ENCODE measurements around the gene SAMD3. TPM values are rescaled to one million over a fixed set of nuclear protein-coding genes. Genes with fewer than 3 reads are reported as not detected.

SAMD3 gene
- total and polyA plus RNA-seq, 2 of the 13 experiments (the other 11 are each of a cell fraction or from before 2014, with no cell fraction given) = not detected

GRCh38 chr6:130136798-130137197 is 86.0 kb downstream of the SAMD3 start:
- CTCF ChIA-PET (ENCODE audit: low intra/inter-chr PET ratio, low total read pairs) = no interaction called here

GRCh38 chr6:130134582-130134981 is 88.2 kb downstream of the SAMD3 start:
- ChIA-PET CTCF (ENCODE audit: low intra/inter-chr PET ratio, low total read pairs) (no interaction called here), POLR2A (no interaction called here)
- no TSS peak for BruUV-seq (replicated peaks)
- WGBS (ENCODE audit: low lambda C conversion rate) = 43% methylated on average over 2 of the region's 2 CpGs
- Histone ChIP-seq H3K4me1 (ENCODE audit: insufficient read depth, low read length) (no peaks in the 10 kb centered on the region), H3K36me3 (replicated peaks in 1 of 2; ENCODE audit: control insufficient read depth in 1 of 2, insufficient read depth in 2 of 2, low read length in 2 of 2) (no peaks in the 10 kb centered on the region), H3K27ac (ENCODE audit: extremely low read length, insufficient read depth, low read length) (no peak overlapping the region), H3K9ac (ENCODE audit: insufficient read depth, low read depth, low read length) (no peak overlapping the region), H3K4me2 (ENCODE audit: low read depth, low read length) (no peak overlapping the region), H3K4me3 (replicated peaks in 1 of 3; ENCODE audit: insufficient read depth in 1 of 3, low read depth in 2 of 3, low read length in 3 of 3) (no peak overlapping the region), H3K9me3 (ENCODE audit: low read length) (no peaks in the 10 kb centered on the region), H2AFZ (ENCODE audit: low read length) (no peak overlapping the region), H3K27me3 (ENCODE audit: control insufficient read depth in 1 of 2, insufficient read depth in 2 of 2, low read length in 2 of 2) (no peaks in the 10 kb centered on the region), H4K20me1 (ENCODE audit: insufficient read depth, low read length) (no peaks in the 10 kb centered on the region), H3K79me2 (ENCODE audit: insufficient read depth, low read length) (no peaks in the 10 kb centered on the region)
- FAIRE-seq (no peak), ATAC-seq (no peak), DNase-seq (ENCODE audit: low spot score) (no peak)
- TF ChIP-seq JDP2 (CRISPR knock-in tag; IDR thresholded peaks at IDR 0.05; ENCODE audit: borderline replicate concordance) (no peak), SP4 (CRISPR knock-in tag; IDR thresholded peaks at IDR 0.05) (no peak), ZNF775 (CRISPR knock-in tag; IDR thresholded peaks at IDR 0.05; ENCODE audit: borderline replicate concordance) (no peak), ZSCAN31 (CRISPR knock-in tag; IDR thresholded peaks at IDR 0.05; ENCODE audit: low read depth) (no peak), FLYWCH1 (CRISPR knock-in tag; IDR thresholded peaks at IDR 0.05) (no peak), NFIB (CRISPR knock-in tag; IDR thresholded peaks at IDR 0.05; ENCODE audit: borderline replicate concordance) (no peak), ZNF124 (CRISPR knock-in tag; IDR thresholded peaks at IDR 0.05) (no peak)
- in situ Hi-C loops (cut with HindIII; ENCODE audit: extremely low pct_ligation_motif_present, low pct_unique_long_range_greater_than_20kb) = no loop called here
- intact Hi-C loops (cut with micrococcal nuclease; ENCODE audit: unreplicated experiment) = loop anchor here (10.0 kb wide), 1 partner anchor 150 kb away; no protein-coding TSS in a partner anchor

More at GRCh38 chr6:130136798-130137197, 86.0 kb downstream of the SAMD3 start:
- in situ Hi-C loops (cut with HindIII; ENCODE audit: extremely low pct_ligation_motif_present, low pct_unique_long_range_greater_than_20kb) = no loop called here
- H3K4me3 ChIP-seq (replicated peaks in 1 of 3; ENCODE audit: insufficient read depth in 1 of 3, low read depth in 2 of 3, low read length in 3 of 3) = no peak overlapping the region
- FAIRE-seq = no peak
- H4K20me1 ChIP-seq (ENCODE audit: insufficient read depth, low read length) = no peaks in the 10 kb centered on the region
- ATAC-seq = no peak
- no peaks in the 10 kb centered on the region for H3K36me3 ChIP-seq (replicated peaks in 1 of 2; ENCODE audit: control insufficient read depth in 1 of 2, insufficient read depth in 2 of 2, low read length in 2 of 2)
- no peaks in the 10 kb centered on the region for H3K9me3 ChIP-seq (ENCODE audit: low read length)
- H3K79me2 ChIP-seq (ENCODE audit: insufficient read depth, low read length) = no peaks in the 10 kb centered on the region
- WGBS (ENCODE audit: low lambda C conversion rate) = 24% methylated on average over 2 of the region's 2 CpGs
- no peaks in the 10 kb centered on the region for H3K4me1 ChIP-seq (ENCODE audit: insufficient read depth, low read length)
- H2AFZ ChIP-seq (ENCODE audit: low read length) = no peak overlapping the region
- TF ChIP-seq MBD4 (IDR thresholded peaks at IDR 0.05; ENCODE audit: borderline replicate concordance, low read length) = no peak
- TF ChIP-seq SMYD3 (CRISPR knock-in tag; IDR thresholded peaks at IDR 0.05) = no peak
- no peak for TF ChIP-seq ZNF543 (CRISPR knock-in tag; IDR thresholded peaks at IDR 0.05)
- TF ChIP-seq FLYWCH1 (CRISPR knock-in tag; IDR thresholded peaks at IDR 0.05) = no peak
- TF ChIP-seq NFIB (CRISPR knock-in tag; IDR thresholded peaks at IDR 0.05; ENCODE audit: borderline replicate concordance) = no peak
- no peak for TF ChIP-seq ZNF572 (CRISPR knock-in tag; IDR thresholded peaks at IDR 0.05)
- no peak for TF ChIP-seq SATB2 (CRISPR knock-in tag; IDR thresholded peaks at IDR 0.05)
- no peak for TF ChIP-seq HOXA3 (CRISPR knock-in tag; IDR thresholded peaks at IDR 0.05)
- TF ChIP-seq ZBTB38 (CRISPR knock-in tag; IDR thresholded peaks at IDR 0.05) = no peak
- TF ChIP-seq ZNF883 (CRISPR knock-in tag; IDR thresholded peaks at IDR 0.05; ENCODE audit: not compliant biosample characterization) = no peak
- TF ChIP-seq ZNF615 (CRISPR knock-in tag; IDR thresholded peaks at IDR 0.05; ENCODE audit: borderline replicate concordance) = no peak
- TF ChIP-seq SKI (IDR thresholded peaks at IDR 0.05; ENCODE audit: partially characterized antibody) = no peak
- H3K4me2 ChIP-seq (ENCODE audit: low read depth, low read length) = no peak overlapping the region
- POLR2A ChIA-PET = no interaction called here
- H3K9ac ChIP-seq (ENCODE audit: insufficient read depth, low read depth, low read length) = no peak overlapping the region
- DNase-seq (ENCODE audit: low spot score) = no peak
- H3K27me3 ChIP-seq (ENCODE audit: control insufficient read depth in 1 of 2, insufficient read depth in 2 of 2, low read length in 2 of 2) = no peaks in the 10 kb centered on the region
- intact Hi-C loops (cut with micrococcal nuclease; ENCODE audit: unreplicated experiment) = loop anchor here (10.0 kb wide), 1 partner anchor 148 kb away; no protein-coding TSS in a partner anchor
- no TSS peak for BruUV-seq (replicated peaks)
- H3K27ac ChIP-seq (ENCODE audit: extremely low read length, insufficient read depth, low read length) = no peak overlapping the region
